Gastrocnemius medialis (tissue), 4 donors: ENCODE results near the gene KLK15. TPM values are rescaled to one million over a fixed set of nuclear protein-coding genes. Genes with fewer than 3 reads are reported as not detected.

Experiments
- ATAC-seq, 2 donors: fragments of 150-250 bp; one replicate each; pipeline ENCODE4 v1.9.1; 2016
- DNase-seq, 2 donors: peaks; one replicate each; pipeline ENCODE4 v3.0.0-alpha.2; 2019
- H3K27ac ChIP-seq, 4 donors: fragments of 200-600 bp; sonication (generic); 1 replicate in 1 of 4; 2 replicates in 3 of 4; pipeline ENCODE4 v1.5.1; 2016 to 2018; ENCODE audit warnings: mild to moderate bottlenecking in 2 of 4, moderate library complexity in 1 of 4
- H3K27me3 ChIP-seq, 3 donors: fragments of 200-600 bp; sonication (generic) in 2 of 3; 1 replicate in 1 of 3; 2 replicates in 2 of 3; pipeline versions ENCODE4 v1.5.1 to v1.6.0; 2016 to 2019; ENCODE audit warnings: mild to moderate bottlenecking in 1 of 3, moderate library complexity in 1 of 3
- H3K36me3 ChIP-seq, 2 donors: fragments of 200-600 bp; sonication (generic) in 1 of 2; one replicate each; pipeline ENCODE4 v1.5.1; 2017 to 2018
- H3K4me1 ChIP-seq, 2 donors: fragments of 200-600 bp; sonication (generic) in 1 of 2; one replicate each; pipeline ENCODE4 v1.5.1; 2016 to 2017; ENCODE audit warnings: mild to moderate bottlenecking in 2 of 2
- H3K4me3 ChIP-seq, 4 donors: fragments of 200-600 bp; sonication (generic) in 3 of 4; 1 replicate in 1 of 4; 2 replicates in 3 of 4; pipeline ENCODE4 v1.5.1; 2016 to 2019; ENCODE audit warnings: mild to moderate bottlenecking in 2 of 4
- H3K9me3 ChIP-seq, 3 donors: fragments of 200-600 bp; sonication (generic) in 2 of 3; 1 replicate in 1 of 3; 2 replicates in 2 of 3; pipeline ENCODE4 v1.5.1; 2016 to 2019
- CTCF ChIP-seq, 5 experiments: fragments of 450-650 bp in 3 of 5; fragments of 200-600 bp in 2 of 5; sonication (generic) in 2 of 5; IDR thresholded peaks in 4 of 5; conservative IDR thresholded peaks in 1 of 5; 1 replicate in 4 of 5; 2 replicates in 1 of 5; pipeline ENCODE4 v1.5.1; 2016 to 2019; ENCODE audit warnings: antibody characterized with exemption in 5 of 5, mild to moderate bottlenecking in 3 of 5, moderate library complexity in 3 of 5
- POLR2A ChIP-seq, 2 donors: fragments of 450-650 bp; IDR thresholded peaks; one replicate each; pipeline ENCODE4 v1.6.1; 2017; ENCODE audit warnings: antibody characterized with exemption in 2 of 2, mild to moderate bottlenecking in 2 of 2, moderate library complexity in 2 of 2
- in situ Hi-C, 4 donors: fragments of 200-750 bp; cut with MboI; loops; one replicate each; pipeline versions ENCODE4 v1.15.0 to v1.8.0; 2017; ENCODE audit warnings: low sequenced_read_pairs in 4 of 4
- intact Hi-C: fragments of 100-400 bp; cut with DNase I; formaldehyde crosslinking; loops from one replicate; pipeline ENCODE4 v1.15.1; 2023; ENCODE audit warnings: low total_unique reads
- total RNA-seq, 4 donors: library from RNA; depleted of rRNA; stranded (reverse); fragments of >200 nt; gene quantifications; one replicate each; pipeline versions ENCODE4 v1.1.0 to v1.2.3, GENCODE V29; 2016

KLK15 gene, protein sequence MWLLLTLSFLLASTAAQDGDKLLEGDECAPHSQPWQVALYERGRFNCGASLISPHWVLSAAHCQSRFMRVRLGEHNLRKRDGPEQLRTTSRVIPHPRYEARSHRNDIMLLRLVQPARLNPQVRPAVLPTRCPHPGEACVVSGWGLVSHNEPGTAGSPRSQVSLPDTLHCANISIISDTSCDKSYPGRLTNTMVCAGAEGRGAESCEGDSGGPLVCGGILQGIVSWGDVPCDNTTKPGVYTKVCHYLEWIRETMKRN
- not detected for total RNA-seq

DNA sequence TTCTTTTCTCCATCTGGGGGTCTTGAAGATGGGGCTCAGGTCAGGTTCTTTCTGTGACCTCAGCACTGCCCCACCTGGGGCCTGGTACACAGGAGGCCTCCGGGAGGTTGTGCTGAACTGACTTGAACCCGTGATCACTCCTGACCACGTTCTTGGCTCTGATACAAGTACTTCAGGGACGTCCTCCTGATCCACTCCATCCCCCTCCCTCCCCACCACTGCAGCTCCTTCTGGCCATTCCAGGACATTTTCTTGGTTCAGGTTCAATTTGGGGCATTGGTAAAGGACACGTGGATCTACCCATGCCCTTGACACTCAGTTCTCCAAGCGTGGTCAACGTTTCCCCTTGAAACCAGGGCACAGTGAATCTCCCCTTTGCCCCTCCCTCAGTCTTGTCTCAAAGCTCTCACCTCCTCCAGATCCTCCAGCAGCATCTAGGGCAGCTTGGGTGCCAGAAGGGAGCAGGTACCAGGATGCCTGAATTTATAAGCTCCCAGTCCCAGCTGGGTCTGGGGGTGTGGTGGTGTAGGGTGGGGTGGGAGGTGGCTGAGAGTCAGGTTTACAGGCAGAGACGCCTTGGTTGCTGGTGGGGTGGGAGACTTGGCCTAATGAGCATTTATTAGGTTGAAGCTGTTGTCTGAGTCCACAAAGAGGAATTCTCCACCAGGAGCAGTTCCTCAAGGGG, at the start of gene KLK15:
KLK15 (minus strand) TSS at position 458 of the 685 bp plus-strand sequence. CDS start 2,082 bp downstream, outside the sequence.
- intact Hi-C loops (no loop called here), in situ Hi-C loops (no loop called here)
- no peaks in the 10 kb centered on the region for H3K36me3 ChIP-seq
- H3K9me3 ChIP-seq, result no peaks in the 10 kb centered on the region
- no peak within 1 kb of the TSS for H3K27ac ChIP-seq
- DNase-seq, result no peak
- ATAC-seq, result no peak
- TF ChIP-seq CTCF (IDR thresholded peaks at IDR 0.05 in 4 of 5, conservative IDR thresholded peaks at IDR 0.05 in 1 of 5) (no peak), POLR2A (IDR thresholded peaks at IDR 0.05) (no peak)
- H3K4me3 ChIP-seq, result no peak within 1 kb of the TSS
- H3K27me3 ChIP-seq, result peaks cover 20 to 52% (median 21%) of the 10 kb centered on the region in 3 donors
- peaks cover 0 to 3% of the 10 kb centered on the region in 2 donors for H3K4me1 ChIP-seq

DNA sequence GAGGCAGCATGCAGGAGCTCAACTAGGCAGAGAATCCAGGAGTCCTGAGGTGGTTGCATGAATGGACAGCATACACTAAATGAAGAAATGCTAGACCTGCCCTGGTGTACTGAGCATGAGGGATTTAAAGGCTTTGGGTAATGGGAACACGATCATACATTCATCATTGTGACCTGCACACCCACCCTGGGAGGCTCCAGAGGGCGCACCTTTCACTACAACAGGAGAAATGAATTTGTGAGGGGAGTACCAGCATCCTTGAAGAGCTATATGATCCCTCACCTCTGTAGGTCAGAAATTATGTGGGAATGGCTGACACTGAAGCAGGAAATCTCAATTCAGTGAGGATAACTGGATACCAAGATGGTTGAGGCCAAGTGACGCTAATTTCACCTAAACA, 48.8 kb upstream of the KLK15 start:
- H3K4me3 ChIP-seq, result no peak overlapping the region

GRCh38 chr19:50880241-50880640, 46.9 kb upstream of the KLK15 start:
- Histone ChIP-seq H3K4me3 (no peak overlapping the region), H3K36me3 (no peaks in the 10 kb centered on the region), H3K27me3 (peaks cover 0 to 4% (median 0%) of the 10 kb centered on the region in 3 donors), H3K4me1 (no peaks in the 10 kb centered on the region), H3K27ac (no peak overlapping the region), H3K9me3 (no peaks in the 10 kb centered on the region)
- intact Hi-C loops, result no loop called here
- no peak for ATAC-seq
- in situ Hi-C loops, result no loop called here
- TF ChIP-seq CTCF (IDR thresholded peaks at IDR 0.05 in 4 of 5, conservative IDR thresholded peaks at IDR 0.05 in 1 of 5) (no peak), POLR2A (IDR thresholded peaks at IDR 0.05) (no peak)
- DNase-seq, result no peak

More for the DNA sequence above, 48.8 kb upstream of the KLK15 start:
- DNase-seq, result no peak
- no peaks in the 10 kb centered on the region for H3K36me3 ChIP-seq
- intact Hi-C loops (no loop called here), in situ Hi-C loops (no loop called here)
- H3K27ac ChIP-seq, result no peak overlapping the region
- ATAC-seq, result no peak
- H3K27me3 ChIP-seq, result peaks cover 0 to 4% (median 0%) of the 10 kb centered on the region in 3 donors
- no peaks in the 10 kb centered on the region for H3K9me3 ChIP-seq
- no peak for TF ChIP-seq POLR2A (IDR thresholded peaks at IDR 0.05)
- TF ChIP-seq CTCF (IDR thresholded peaks at IDR 0.05 in 4 of 5, conservative IDR thresholded peaks at IDR 0.05 in 1 of 5), result no peak
- no peaks in the 10 kb centered on the region for H3K4me1 ChIP-seq

DNA sequence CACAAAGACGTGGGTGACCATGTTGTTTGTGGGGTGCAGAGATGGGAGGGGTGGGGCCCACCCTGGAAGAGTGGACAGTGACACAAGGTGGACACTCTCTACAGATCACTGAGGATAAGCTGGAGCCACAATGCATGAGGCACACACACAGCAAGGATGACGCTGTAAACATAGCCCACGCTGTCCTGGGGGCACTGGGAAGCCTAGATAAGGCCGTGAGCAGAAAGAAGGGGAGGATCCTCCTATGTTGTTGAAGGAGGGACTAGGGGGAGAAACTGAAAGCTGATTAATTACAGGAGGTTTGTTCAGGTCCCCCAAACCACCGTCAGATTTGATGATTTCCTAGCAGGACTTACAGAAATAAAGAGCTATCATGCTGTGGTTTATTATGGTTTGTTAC, 45.5 kb upstream of the KLK15 start:
- in situ Hi-C loops, result no loop called here
- no peak overlapping the region for H3K27ac ChIP-seq
- ATAC-seq, result no peak
- no peak overlapping the region for H3K4me3 ChIP-seq
- H3K27me3 ChIP-seq, result peaks cover 0 to 4% (median 0%) of the 10 kb centered on the region in 3 donors
- TF ChIP-seq CTCF (IDR thresholded peaks at IDR 0.05 in 4 of 5, conservative IDR thresholded peaks at IDR 0.05 in 1 of 5) (no peak), POLR2A (IDR thresholded peaks at IDR 0.05) (no peak)
- no peaks in the 10 kb centered on the region for H3K9me3 ChIP-seq
- DNase-seq, result no peak
- H3K4me1 ChIP-seq, result no peaks in the 10 kb centered on the region
- H3K36me3 ChIP-seq, result no peaks in the 10 kb centered on the region
- intact Hi-C loops, result no loop called here
